Fibroblast of lung (primary cell): ENCODE results near the gene MOCS3. TPM values are rescaled to one million over a fixed set of nuclear protein-coding genes. Genes with fewer than 3 reads are reported as not detected.
A peak's percentile ranks its signal among the peaks of the same experiment; 100 is the strongest.

ENCODE experiments used
- DNase-seq, 2 donors: peaks; one replicate each; pipeline versions ENCODE4 v3.0.0 to v3.0.0-alpha.2; 2010; ENCODE audit warnings: low read depth in 2 of 2
- H2AFZ ChIP-seq: 2 replicates; pipeline ENCODE4 v1.5.1; 2012; ENCODE audit warnings: low read length, control low read depth, inconsistent platforms
- H3K27ac ChIP-seq: 2 replicates; pipeline ENCODE4 v1.5.1; 2011; ENCODE audit warnings: low read length, control low read depth; ENCODE audit not compliant: insufficient read depth
- H3K27me3 ChIP-seq: 2 replicates; pipeline ENCODE4 v1.5.1; 2011; ENCODE audit warnings: mild to moderate bottlenecking, low read length; ENCODE audit not compliant: control insufficient read depth, insufficient read depth
- H3K36me3 ChIP-seq: 2 replicates; pipeline ENCODE4 v1.5.1; 2011; ENCODE audit warnings: low read length; ENCODE audit not compliant: control insufficient read depth, insufficient read depth
- H3K4me1 ChIP-seq: 2 replicates; pipeline ENCODE4 v1.5.1; 2011; ENCODE audit warnings: low read length; ENCODE audit not compliant: control insufficient read depth, insufficient read depth; ENCODE audit errors: extremely low read depth
- H3K4me2 ChIP-seq: 2 replicates; pipeline ENCODE4 v1.5.1; 2011; ENCODE audit warnings: low read length, control low read depth; ENCODE audit not compliant: insufficient read depth; ENCODE audit errors: extremely low read depth
- H3K4me3 ChIP-seq, 4 experiments: fragments of 200-600 bp in 1 of 4; sonication (generic) in 1 of 4; replicated peaks in 1 of 4; 2 replicates each; pipeline ENCODE4 v1.5.1; 2011 to 2016; ENCODE audit warnings: low read length in 4 of 4, low read depth in 3 of 4, mild to moderate bottlenecking in 3 of 4, control low read depth in 2 of 4, inconsistent platforms in 1 of 4, mixed read lengths in 1 of 4; ENCODE audit not compliant: insufficient read depth in 1 of 4; ENCODE audit errors: control extremely low read depth in 1 of 4
- H3K79me2 ChIP-seq: 2 replicates; pipeline ENCODE4 v1.5.1; 2012; ENCODE audit warnings: mild to moderate bottlenecking, low read length, inconsistent platforms; ENCODE audit not compliant: control insufficient read depth, insufficient read depth
- H3K9ac ChIP-seq: 2 replicates; pipeline ENCODE4 v1.5.1; 2011; ENCODE audit warnings: mild to moderate bottlenecking, low read length, control low read depth; ENCODE audit not compliant: insufficient read depth
- H3K9me3 ChIP-seq: 2 replicates; pipeline ENCODE4 v1.5.1; 2012; ENCODE audit warnings: low read depth, low read length; ENCODE audit not compliant: control insufficient read depth, insufficient read depth
- H4K20me1 ChIP-seq: 2 replicates; pipeline ENCODE4 v1.5.1; 2011; ENCODE audit warnings: low read length; ENCODE audit not compliant: control insufficient read depth, insufficient read depth; ENCODE audit errors: extremely low read depth
- EZH2 ChIP-seq: IDR thresholded peaks from 2 replicates; pipeline ENCODE4 v1.5.1; 2012; ENCODE audit warnings: low read length, control low read depth, mild to moderate bottlenecking; ENCODE audit errors: missing control alignments
- polyA plus RNA-seq, 2 donors: library from polyadenylated mRNA; depleted of rRNA in 1 of 2; stranded (reverse) in 1 of 2; unstranded in 1 of 2; fragments of >200 nt; gene quantifications; 2 replicates each; pipeline ENCODE4 v1.2.1, GENCODE V29; 2011 to 2012; ENCODE audit warnings: missing spikeins in 1 of 2
- total RNA-seq: library from RNA; depleted of rRNA; stranded (reverse); fragments of >200 nt; gene quantifications from 2 replicates; pipeline ENCODE4 v1.2.1, GENCODE V29; 2014
- TF ChIP-seq, protein P1 (sequence below), 2 donors: IDR thresholded peaks in 1 of 2; conservative IDR thresholded peaks in 1 of 2; 1 replicate in 1 of 2; 2 replicates in 1 of 2; pipeline ENCODE4 v1.5.1; 2011 to 2012; ENCODE audit warnings: low read length in 2 of 2, control low read depth in 1 of 2, inconsistent platforms in 1 of 2, low read depth in 1 of 2, mild to moderate bottlenecking in 1 of 2

Gene MOCS3
- total and polyA plus RNA-seq, 2 donors (not counting 1 experiment from before 2014, with no cell fraction given) = 3.7 to 10.1 TPM

GRCh38 chr20:50933589-50933988 lies 25.0 kb upstream of the MOCS3 start:
- no peak for DNase-seq
- peaks cover 5% of the 10 kb centered on the region for H3K36me3 ChIP-seq
- H3K79me2 ChIP-seq = peaks cover 20% of the 10 kb centered on the region
- H3K4me2 ChIP-seq = no peak overlapping the region
- H3K9me3 ChIP-seq = no peaks in the 10 kb centered on the region
- H3K4me3 ChIP-seq = no peak overlapping the region
- H3K27ac ChIP-seq = peak overlapping the region; percentile 8
- H3K9ac ChIP-seq = no peak overlapping the region
- no peak for TF ChIP-seq EZH2
- H3K27me3 ChIP-seq = no peaks in the 10 kb centered on the region
- H4K20me1 ChIP-seq = no peaks in the 10 kb centered on the region
- peaks cover 4% of the 10 kb centered on the region for H3K4me1 ChIP-seq
- no peak overlapping the region for H2AFZ ChIP-seq

- H2AFZ ChIP-seq = no peak overlapping the region
- no peaks in the 10 kb centered on the region for H3K79me2 ChIP-seq
- H3K9me3 ChIP-seq = no peaks in the 10 kb centered on the region
- H3K4me3 ChIP-seq = no peak overlapping the region
- no peaks in the 10 kb centered on the region for H3K27me3 ChIP-seq
- TF ChIP-seq, protein P1, sequence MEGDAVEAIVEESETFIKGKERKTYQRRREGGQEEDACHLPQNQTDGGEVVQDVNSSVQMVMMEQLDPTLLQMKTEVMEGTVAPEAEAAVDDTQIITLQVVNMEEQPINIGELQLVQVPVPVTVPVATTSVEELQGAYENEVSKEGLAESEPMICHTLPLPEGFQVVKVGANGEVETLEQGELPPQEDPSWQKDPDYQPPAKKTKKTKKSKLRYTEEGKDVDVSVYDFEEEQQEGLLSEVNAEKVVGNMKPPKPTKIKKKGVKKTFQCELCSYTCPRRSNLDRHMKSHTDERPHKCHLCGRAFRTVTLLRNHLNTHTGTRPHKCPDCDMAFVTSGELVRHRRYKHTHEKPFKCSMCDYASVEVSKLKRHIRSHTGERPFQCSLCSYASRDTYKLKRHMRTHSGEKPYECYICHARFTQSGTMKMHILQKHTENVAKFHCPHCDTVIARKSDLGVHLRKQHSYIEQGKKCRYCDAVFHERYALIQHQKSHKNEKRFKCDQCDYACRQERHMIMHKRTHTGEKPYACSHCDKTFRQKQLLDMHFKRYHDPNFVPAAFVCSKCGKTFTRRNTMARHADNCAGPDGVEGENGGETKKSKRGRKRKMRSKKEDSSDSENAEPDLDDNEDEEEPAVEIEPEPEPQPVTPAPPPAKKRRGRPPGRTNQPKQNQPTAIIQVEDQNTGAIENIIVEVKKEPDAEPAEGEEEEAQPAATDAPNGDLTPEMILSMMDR (conservative IDR thresholded peaks at IDR 0.05 in 1 of 2, IDR thresholded peaks at IDR 0.05 in 1 of 2; ENCODE audit: low read depth in 1 of 2, low read length in 2 of 2) = no peak
- no peak for TF ChIP-seq EZH2
- no peak overlapping the region for H3K9ac ChIP-seq
- H3K4me2 ChIP-seq = no peak overlapping the region
- peaks cover 13% of the 10 kb centered on the region for H3K36me3 ChIP-seq
- H3K27ac ChIP-seq = no peak overlapping the region
- no peaks in the 10 kb centered on the region for H3K4me1 ChIP-seq
- DNase-seq = no peak
- no peaks in the 10 kb centered on the region for H4K20me1 ChIP-seq
Measured at GRCh38 chr20:50943069-50943468, 15.5 kb upstream of the MOCS3 start.

DNA sequence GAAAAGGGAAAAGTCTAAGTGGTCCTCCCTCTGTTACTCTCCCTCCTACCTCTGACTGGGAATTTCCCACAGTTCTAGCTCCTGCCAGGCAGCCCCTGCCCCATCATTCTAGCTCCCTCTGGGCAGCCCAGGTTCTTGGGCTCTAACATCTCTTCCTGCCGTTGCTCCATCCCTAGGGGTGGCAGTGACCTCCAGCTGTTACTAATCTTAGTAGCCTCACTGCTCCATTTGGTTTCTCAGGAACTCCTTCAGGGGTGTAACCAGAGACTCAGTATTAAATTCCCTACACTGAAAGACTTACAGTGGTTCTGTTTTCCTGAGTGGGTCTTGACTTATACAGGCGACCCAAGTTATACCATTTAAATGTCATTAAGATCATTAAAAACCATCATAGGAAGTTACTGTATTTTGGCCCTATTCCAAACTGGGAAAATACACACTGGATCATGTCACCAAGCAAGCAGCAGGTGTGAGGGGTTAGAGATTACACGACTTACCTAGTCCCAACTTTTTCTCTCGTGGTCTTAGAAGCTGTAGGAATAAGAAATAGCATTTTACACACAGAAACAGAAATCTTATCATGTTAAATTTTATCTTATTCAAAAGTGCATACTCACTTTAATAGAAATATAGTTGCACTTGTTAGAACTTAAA lies 10.4 kb upstream of the MOCS3 start:
- TF ChIP-seq, protein P1 (conservative IDR thresholded peaks at IDR 0.05 in 1 of 2, IDR thresholded peaks at IDR 0.05 in 1 of 2; ENCODE audit: low read depth in 1 of 2, low read length in 2 of 2) = no peak
- no peak for TF ChIP-seq EZH2
- Histone ChIP-seq H3K36me3 (peaks cover 7% of the 10 kb centered on the region), H3K4me3 (no peak overlapping the region), H3K4me2 (no peak overlapping the region), H4K20me1 (no peaks in the 10 kb centered on the region), H2AFZ (no peak overlapping the region), H3K27ac (no peak overlapping the region), H3K4me1 (no peaks in the 10 kb centered on the region), H3K9me3 (no peaks in the 10 kb centered on the region), H3K9ac (no peak overlapping the region), H3K79me2 (peaks cover 8% of the 10 kb centered on the region), H3K27me3 (no peaks in the 10 kb centered on the region)
- no peak for DNase-seq
